ENCODE data around the gene CD80.
"Not testable (repeated sequence)": the region's sequence is repeated elsewhere in the genome, so short reads cannot be mapped to it uniquely, and the experiment has no call there.

Gene CD80

GRCh38 chr3:119582178-119582577 lies 22.8 kb upstream of the CD80 start:
- WGBS, 2 experiments (ENCODE audit: insufficient coverage in 2 of 2): 70 to 71% methylated on average over 4 to 5 of the region's 6 CpGs
- no peaks in the 10 kb centered on the region for H3K9me3 ChIP-seq (ENCODE audit: control insufficient read depth, low read length)
- no peaks in the 10 kb centered on the region for H3K4me1 ChIP-seq (ENCODE audit: control insufficient read depth, insufficient read depth, low read length, poor library complexity, severe bottlenecking)
- no peaks in the 10 kb centered on the region for H3K36me3 ChIP-seq (ENCODE audit: control insufficient read depth, insufficient read depth, low read length)
- H3K4me3 ChIP-seq (ENCODE audit: extremely low read depth, insufficient read depth, low read length, poor library complexity, severe bottlenecking): no peak overlapping the region
- H3K27ac ChIP-seq (ENCODE audit: low read depth, low read length, severe bottlenecking): no peak overlapping the region

- H3K27ac ChIP-seq (ENCODE audit: low read depth, low read length, severe bottlenecking): peak overlapping the region; percentile 55
- 31 to 38% methylated on average over 5 to 10 of the region's 16 CpGs for WGBS, 2 experiments (ENCODE audit: insufficient coverage in 2 of 2)
These were observed 20.8 kb upstream of the CD80 start for GRCh38 chr3:119580067-119580760.

GRCh38 chr3:119579366-119580066 lies 20.1 kb upstream of the CD80 start, which contains the start of gene ADPRH:
Gene ADPRH, plus strand, starts transcription at chr3:119579492. Its CDS starts 2,678 bp downstream, at chr3:119582170.
- peak within 1 kb of the TSS; percentile 51 for H3K4me3 ChIP-seq (ENCODE audit: extremely low read depth, insufficient read depth, low read length, poor library complexity, severe bottlenecking)

More at GRCh38 chr3:119580067-119580760, 20.8 kb upstream of the CD80 start:
- Histone ChIP-seq H3K9me3 (ENCODE audit: control insufficient read depth, low read length) (no peaks in the 10 kb centered on the region), H3K36me3 (ENCODE audit: control insufficient read depth, insufficient read depth, low read length) (no peaks in the 10 kb centered on the region), H3K4me3 (ENCODE audit: extremely low read depth, insufficient read depth, low read length, poor library complexity, severe bottlenecking) (peak overlapping the region; percentile 51), H3K4me1 (ENCODE audit: control insufficient read depth, insufficient read depth, low read length, poor library complexity, severe bottlenecking) (no peaks in the 10 kb centered on the region)

GRCh38 chr3:119575507-119575906 lies 16.1 kb upstream of the CD80 start:
- Histone ChIP-seq H3K4me1 (ENCODE audit: control insufficient read depth, insufficient read depth, low read length, poor library complexity, severe bottlenecking) (no peaks in the 10 kb centered on the region), H3K36me3 (ENCODE audit: control insufficient read depth, insufficient read depth, low read length) (no peaks in the 10 kb centered on the region), H3K4me3 (ENCODE audit: extremely low read depth, insufficient read depth, low read length, poor library complexity, severe bottlenecking) (no peak overlapping the region), H3K27ac (ENCODE audit: low read depth, low read length, severe bottlenecking) (no peak overlapping the region), H3K9me3 (ENCODE audit: control insufficient read depth, low read length) (no peaks in the 10 kb centered on the region)

More at GRCh38 chr3:119579366-119580066, 20.1 kb upstream of the CD80 start, which contains the start of gene ADPRH:
- Histone ChIP-seq H3K9me3 (ENCODE audit: control insufficient read depth, low read length) (no peaks in the 10 kb centered on the region), H3K27ac (ENCODE audit: low read depth, low read length, severe bottlenecking) (peak within 1 kb of the TSS; percentile 55), H3K36me3 (ENCODE audit: control insufficient read depth, insufficient read depth, low read length) (no peaks in the 10 kb centered on the region), H3K4me1 (ENCODE audit: control insufficient read depth, insufficient read depth, low read length, poor library complexity, severe bottlenecking) (no peaks in the 10 kb centered on the region)
- WGBS, 2 experiments (ENCODE audit: insufficient coverage in 2 of 2): 3 to 4% methylated on average over 55 to 61 of the region's 68 CpGs

- Histone ChIP-seq H3K36me3 (ENCODE audit: control insufficient read depth, insufficient read depth, low read length) (no peaks in the 10 kb centered on the region), H3K4me3 (ENCODE audit: extremely low read depth, insufficient read depth, low read length, poor library complexity, severe bottlenecking) (no peak overlapping the region), H3K9me3 (ENCODE audit: control insufficient read depth, low read length) (no peaks in the 10 kb centered on the region), H3K4me1 (ENCODE audit: control insufficient read depth, insufficient read depth, low read length, poor library complexity, severe bottlenecking) (no peaks in the 10 kb centered on the region), H3K27ac (ENCODE audit: low read depth, low read length, severe bottlenecking) (no peak overlapping the region)
- WGBS, 2 experiments (ENCODE audit: insufficient coverage in 2 of 2): 74 to 75% methylated on average over 5 of the region's 5 CpGs
These were observed 12.3 kb upstream of the CD80 start for GRCh38 chr3:119571688-119572087.

- 100% methylated on average over 1 of the region's 1 CpG for WGBS, 2 experiments (ENCODE audit: insufficient coverage in 2 of 2)
- no peaks in the 10 kb centered on the region for H3K4me1 ChIP-seq (ENCODE audit: control insufficient read depth, insufficient read depth, low read length, poor library complexity, severe bottlenecking)
- H3K36me3 ChIP-seq (ENCODE audit: control insufficient read depth, insufficient read depth, low read length): no peaks in the 10 kb centered on the region
- H3K27ac ChIP-seq (ENCODE audit: low read depth, low read length, severe bottlenecking): no peak overlapping the region
- H3K4me3 ChIP-seq (ENCODE audit: extremely low read depth, insufficient read depth, low read length, poor library complexity, severe bottlenecking): no peak overlapping the region
- H3K9me3 ChIP-seq (ENCODE audit: control insufficient read depth, low read length): no peaks in the 10 kb centered on the region
These were observed 11.8 kb upstream of the CD80 start for GRCh38 chr3:119571230-119571629.

- no peaks in the 10 kb centered on the region for H3K4me1 ChIP-seq (ENCODE audit: control insufficient read depth, insufficient read depth, low read length, poor library complexity, severe bottlenecking)
- no peaks in the 10 kb centered on the region for H3K9me3 ChIP-seq (ENCODE audit: control insufficient read depth, low read length)
- no peak overlapping the region for H3K27ac ChIP-seq (ENCODE audit: low read depth, low read length, severe bottlenecking)
- H3K36me3 ChIP-seq (ENCODE audit: control insufficient read depth, insufficient read depth, low read length): no peaks in the 10 kb centered on the region
- 94 to 100% methylated on average over 4 of the region's 5 CpGs for WGBS, 2 experiments (ENCODE audit: insufficient coverage in 2 of 2)
- H3K4me3 ChIP-seq (ENCODE audit: extremely low read depth, insufficient read depth, low read length, poor library complexity, severe bottlenecking): no peak overlapping the region
These were observed 10.8 kb upstream of the CD80 start for GRCh38 chr3:119570229-119570628.

- H3K4me1 ChIP-seq (ENCODE audit: control insufficient read depth, insufficient read depth, low read length, poor library complexity, severe bottlenecking): no peaks in the 10 kb centered on the region
- no peaks in the 10 kb centered on the region for H3K9me3 ChIP-seq (ENCODE audit: control insufficient read depth, low read length)
- no peak overlapping the region for H3K27ac ChIP-seq (ENCODE audit: low read depth, low read length, severe bottlenecking)
- no peak overlapping the region for H3K4me3 ChIP-seq (ENCODE audit: extremely low read depth, insufficient read depth, low read length, poor library complexity, severe bottlenecking)
- H3K36me3 ChIP-seq (ENCODE audit: control insufficient read depth, insufficient read depth, low read length): no peaks in the 10 kb centered on the region
- 92 to 99% methylated on average over 3 to 4 of the region's 4 CpGs for WGBS, 2 experiments (ENCODE audit: insufficient coverage in 2 of 2)
These were observed 9.7 kb upstream of the CD80 start for GRCh38 chr3:119569156-119569555.

GRCh38 chr3:119563334-119563733 lies 3.9 kb upstream of the CD80 start:
- H3K36me3 ChIP-seq (ENCODE audit: control insufficient read depth, insufficient read depth, low read length); H3K4me3 ChIP-seq (ENCODE audit: extremely low read depth, insufficient read depth, low read length, poor library complexity, severe bottlenecking); H3K27ac ChIP-seq (ENCODE audit: low read depth, low read length, severe bottlenecking); H3K9me3 ChIP-seq (ENCODE audit: control insufficient read depth, low read length); H3K4me1 ChIP-seq (ENCODE audit: control insufficient read depth, insufficient read depth, low read length, poor library complexity, severe bottlenecking): not testable (repeated sequence)
- no CpG with 5 or more reads among the region's 2 CpGs for WGBS, 2 experiments (ENCODE audit: insufficient coverage in 2 of 2)

- H3K36me3 ChIP-seq (ENCODE audit: control insufficient read depth, insufficient read depth, low read length): no peaks in the 10 kb centered on the region
- no peak overlapping the region for H3K4me3 ChIP-seq (ENCODE audit: extremely low read depth, insufficient read depth, low read length, poor library complexity, severe bottlenecking)
- WGBS, 2 experiments (ENCODE audit: insufficient coverage in 2 of 2): 88 to 90% methylated on average over 5 to 6 of the region's 6 CpGs
- H3K4me1 ChIP-seq (ENCODE audit: control insufficient read depth, insufficient read depth, low read length, poor library complexity, severe bottlenecking): no peaks in the 10 kb centered on the region
- H3K9me3 ChIP-seq (ENCODE audit: control insufficient read depth, low read length): no peaks in the 10 kb centered on the region
- no peak overlapping the region for H3K27ac ChIP-seq (ENCODE audit: low read depth, low read length, severe bottlenecking)
These were observed 3.0 kb upstream of the CD80 start for GRCh38 chr3:119562307-119562961.
